AG04449 (cell line): ENCODE results near the gene MKLN1.

ENCODE experiments used
- CTCF ChIA-PET: fragments of 350-600 bp; formaldehyde crosslinking; extraction: SDS; loops from one replicate; lab custom pipeline; 2021; ENCODE audit warnings: antibody characterized with exemption; lab: Yijun Ruan, JAX
- POLR2A ChIA-PET: fragments of 400-600, 350-600 bp; formaldehyde crosslinking; extraction: SDS; loops from one replicate; lab custom pipeline; 2020; ENCODE audit warnings: antibody characterized with exemption, inconsistent platforms; lab: Yijun Ruan, JAX
- DNase-seq: peaks from one replicate; pipeline ENCODE4 v3.0.0-alpha.2; 2010; ENCODE audit warnings: low read depth, low spot score
- H3K4me3 ChIP-seq: 2 replicates; pipeline ENCODE4 v1.5.1; 2011; ENCODE audit warnings: low read depth, mild to moderate bottlenecking, control low read depth, low read length
- CTCF ChIP-seq: IDR thresholded peaks from one replicate; pipeline ENCODE4 v1.5.1; 2011; ENCODE audit warnings: mild to moderate bottlenecking, moderate library complexity, low read length, control low read depth, inconsistent platforms; ENCODE audit not compliant: insufficient read depth; ENCODE audit errors: missing control alignments

Gene MKLN1

GRCh38 chr7:131327626-131328376, at the start of gene MKLN1:
Gene MKLN1 (plus strand): TSS chr7:131327876. CDS start chr7:131327900, 24 bp downstream.
- ChIA-PET POLR2A (interaction anchor here (1.2 to 1.7 kb wide), 5 partner anchors 8 to 223 kb away, joined by 3 to 6 read pairs (median 4); no protein-coding TSS in a partner anchor), CTCF (interaction anchor here (0.6 to 4.2 kb wide), 3 partner anchors 29 to 259 kb away, joined by 3 to 18 read pairs (median 3); no protein-coding TSS in a partner anchor)
- TF ChIP-seq CTCF, result no peak
- DNase-seq, result no peak
- H3K4me3 ChIP-seq, result peak within 1 kb of the TSS; percentile 92

- POLR2A ChIA-PET, result no interaction called here
- CTCF ChIA-PET, result interaction anchor here (1.7 kb wide), 1 partner anchor 12 kb away, joined by 4 read pairs; no protein-coding TSS in a partner anchor
- H3K4me3 ChIP-seq, result no peak overlapping the region
- no peak for DNase-seq
- no peak for TF ChIP-seq CTCF
These were observed 48.6 kb upstream of the MKLN1 start for GRCh38 chr7:131279044-131279443.

- ChIA-PET POLR2A (no interaction called here), CTCF (no interaction called here)
- DNase-seq, result no peak
- no peak overlapping the region for H3K4me3 ChIP-seq
- TF ChIP-seq CTCF, result no peak
These were observed 46.2 kb upstream of the MKLN1 start for GRCh38 chr7:131281266-131282048.

GRCh38 chr7:131284702-131285419, 42.8 kb upstream of the MKLN1 start:
- CTCF ChIA-PET, result interaction anchor here (1.2 kb wide), 1 partner anchor 11 kb away, joined by 4 read pairs; no protein-coding TSS in a partner anchor

GRCh38 chr7:131285556-131285955, 42.1 kb upstream of the MKLN1 start:
- DNase-seq, result no peak
- no peak overlapping the region for H3K4me3 ChIP-seq
- TF ChIP-seq CTCF, result no peak
- POLR2A ChIA-PET, result no interaction called here
- CTCF ChIA-PET, result no interaction called here

More at GRCh38 chr7:131284702-131285419, 42.8 kb upstream of the MKLN1 start:
- POLR2A ChIA-PET, result no interaction called here
- H3K4me3 ChIP-seq, result no peak overlapping the region
- no peak for DNase-seq
- no peak for TF ChIP-seq CTCF
